HepG2 (cell line): ENCODE data around the gene SFI1. TPM values are rescaled to one million over a fixed set of nuclear protein-coding genes. Genes with fewer than 3 reads are reported as not detected.
A peak's percentile ranks its signal among the peaks of the same experiment; 100 is the strongest.

Source experiments
- BCL6 ChIP-seq: IDR thresholded peaks from 2 replicates; pipeline ENCODE4 v1.6.1; 2016; ENCODE audit warnings: missing genetic modification reagents, missing compliant biosample characterization
- EED ChIP-seq: sonication (generic); formaldehyde crosslinking; IDR thresholded peaks from 2 replicates; pipeline ENCODE4 v1.5.0; 2020; ENCODE audit warnings: mild to moderate bottlenecking, missing genetic modification reagents
- FOXK1 ChIP-seq: sonication (generic); formaldehyde crosslinking; IDR thresholded peaks from 2 replicates; pipeline ENCODE4 v1.4.0; 2020; ENCODE audit warnings: low read depth, missing genetic modification reagents, borderline replicate concordance
- HNF4A ChIP-seq: sonication (generic); formaldehyde crosslinking; IDR thresholded peaks from 2 replicates; pipeline ENCODE4 v1.4.0; 2020; ENCODE audit warnings: missing genetic modification reagents
- HNF4G ChIP-seq, 2 experiments: sonication (generic) in 1 of 2; formaldehyde crosslinking in 1 of 2; IDR thresholded peaks; 2 replicates each; pipeline versions ENCODE4 v1.4.0 to v1.6.1; 2011 to 2020; ENCODE audit warnings: borderline replicate concordance in 2 of 2, low read depth in 2 of 2, mild to moderate bottlenecking in 2 of 2, low read length in 1 of 2, missing genetic modification reagents in 1 of 2, moderate library complexity in 1 of 2
- HOXA3 ChIP-seq: sonication (generic); formaldehyde crosslinking; IDR thresholded peaks from 2 replicates; pipeline ENCODE4 v1.5.0; 2020; ENCODE audit warnings: missing genetic modification reagents
- SIN3A ChIP-seq: IDR thresholded peaks from 2 replicates; pipeline ENCODE4 v1.6.1; 2011; ENCODE audit warnings: low read depth, mild to moderate bottlenecking, control low read depth, low read length, borderline replicate concordance
- SOX5 ChIP-seq: IDR thresholded peaks from 2 replicates; pipeline ENCODE4 v1.6.1; 2016; ENCODE audit warnings: borderline replicate concordance
- SOX6 ChIP-seq, 2 experiments: fragments of 450-650 bp in 1 of 2; sonication (generic) in 1 of 2; formaldehyde crosslinking in 1 of 2; IDR thresholded peaks; 2 replicates each; pipeline versions ENCODE4 v1.4.0 to v1.6.1; 2017 to 2020; ENCODE audit warnings: antibody characterized with exemption in 1 of 2, mild to moderate bottlenecking in 1 of 2, missing genetic modification reagents in 1 of 2
- ZBTB7B ChIP-seq: sonication (generic); formaldehyde crosslinking; IDR thresholded peaks from 2 replicates; pipeline ENCODE4 v1.4.0; 2020; ENCODE audit warnings: missing genetic modification reagents
- ZFY ChIP-seq: sonication (generic); formaldehyde crosslinking; IDR thresholded peaks from 2 replicates; pipeline ENCODE4 v1.4.0; 2020; ENCODE audit warnings: missing genetic modification reagents
- ZMYM4 ChIP-seq: sonication (generic); formaldehyde crosslinking; IDR thresholded peaks from 2 replicates; pipeline ENCODE4 v1.8.1; 2023; ENCODE audit warnings: mild to moderate bottlenecking, missing genetic modification reagents
- ZNF331 ChIP-seq: sonication (generic); formaldehyde crosslinking; IDR thresholded peaks from 2 replicates; pipeline ENCODE4 v1.4.0; 2020; ENCODE audit warnings: missing genetic modification reagents
- ZNF547 ChIP-seq: sonication (generic); formaldehyde crosslinking; IDR thresholded peaks from 2 replicates; pipeline ENCODE4 v1.5.1; 2020; ENCODE audit warnings: mild to moderate bottlenecking, missing genetic modification reagents
- ZSCAN9 ChIP-seq: IDR thresholded peaks from 2 replicates; pipeline ENCODE4 v1.6.1; 2016; ENCODE audit warnings: borderline replicate concordance
- polyA plus RNA-seq, 8 experiments: library from polyadenylated mRNA; depleted of rRNA in 3 of 8; stranded (reverse) in 7 of 8; unstranded in 1 of 8; fragments of >200 nt; fragmentation: Illumina TruSeq in 4 of 8; extraction: Trizol in 4 of 8; gene quantifications; 2 replicates each; pipeline versions ENCODE4 v1.2.1 to v1.2.3, GENCODE V29; 2011 to 2016; ENCODE audit warnings: low read depth in 4 of 8, missing spikeins in 1 of 8, mixed read lengths in 1 of 8; ENCODE audit not compliant: insufficient read depth in 1 of 8
- total RNA-seq, 5 experiments: library from RNA; depleted of rRNA; stranded (reverse); fragments of >200 nt; fragmentation: Illumina TruSeq; extraction: Trizol; gene quantifications; 2 replicates each; pipeline ENCODE4 v1.2.3, GENCODE V29; 2016; ENCODE audit warnings: low read depth in 1 of 5
- TF ChIP-seq, protein P1 (sequence below): sonication (generic); formaldehyde crosslinking; IDR thresholded peaks from 2 replicates; pipeline ENCODE4 v1.4.0; 2020; ENCODE audit warnings: missing genetic modification reagents
- TF ChIP-seq, protein P2 (sequence below): sonication (generic); formaldehyde crosslinking; IDR thresholded peaks from 2 replicates; pipeline ENCODE4 v1.5.1; 2020; ENCODE audit warnings: mild to moderate bottlenecking, missing genetic modification reagents, borderline replicate concordance
- TF ChIP-seq, protein P3 (sequence below): sonication (generic); formaldehyde crosslinking; conservative IDR thresholded peaks from 2 replicates; pipeline ENCODE4 v1.4.0; 2020; ENCODE audit warnings: missing genetic modification reagents
- TF ChIP-seq, protein P4 (sequence below): fragments of 450-650 bp; IDR thresholded peaks from 2 replicates; pipeline ENCODE4 v1.6.1; 2017; ENCODE audit warnings: mild to moderate bottlenecking
- TF ChIP-seq, protein P5 (sequence below): sonication (generic); formaldehyde crosslinking; IDR thresholded peaks from 2 replicates; pipeline ENCODE4 v1.8.0; 2022; ENCODE audit warnings: missing genetic modification reagents, mild to moderate bottlenecking, borderline replicate concordance

SFI1 gene
- total and polyA plus RNA-seq, 2 of the 13 experiments (the other 11 are each of a cell fraction or from before 2014, with no cell fraction given), result 20.5 to 40.1 TPM

DNA sequence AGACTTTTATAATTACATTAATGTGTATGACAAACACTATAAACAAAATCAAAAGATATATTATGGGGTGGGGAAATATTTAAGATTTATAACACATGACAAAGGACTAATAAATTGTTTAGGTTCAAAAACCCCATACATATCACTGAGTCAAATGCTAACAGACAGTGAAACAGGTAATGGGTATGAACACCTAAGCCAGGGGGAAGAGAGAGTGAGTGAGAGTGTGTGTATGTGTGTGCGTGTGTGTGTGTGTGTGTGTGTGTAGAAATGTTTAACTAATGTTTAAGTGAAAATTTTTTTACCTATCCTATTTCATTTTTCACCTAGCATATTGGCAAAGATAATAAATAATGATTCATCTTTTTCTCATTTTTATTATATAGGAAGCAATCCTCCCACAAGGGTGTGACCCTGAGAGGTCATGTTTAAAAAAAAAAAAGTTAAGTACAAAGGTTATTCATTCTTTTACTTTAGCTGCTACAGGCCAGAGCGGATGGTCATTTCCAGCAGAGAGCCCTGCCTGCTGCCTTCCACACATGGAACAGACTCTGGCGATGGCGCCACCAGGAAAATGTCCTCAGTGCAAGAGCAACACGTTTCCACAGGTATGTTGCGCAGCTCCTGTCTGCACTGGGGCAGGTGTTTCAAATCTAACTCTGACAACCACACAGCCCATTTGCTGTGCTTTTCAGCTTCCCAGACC is 92.8 kb downstream of the SFI1 start (continued):
- 0 out of 2 replicates have a peak, but pooled peaks have one; percentile 30 for TF ChIP-seq ZSCAN9 (CRISPR knock-in tag)
- TF ChIP-seq SOX5 (CRISPR knock-in tag), result peak; percentile 70
- TF ChIP-seq, protein P1, sequence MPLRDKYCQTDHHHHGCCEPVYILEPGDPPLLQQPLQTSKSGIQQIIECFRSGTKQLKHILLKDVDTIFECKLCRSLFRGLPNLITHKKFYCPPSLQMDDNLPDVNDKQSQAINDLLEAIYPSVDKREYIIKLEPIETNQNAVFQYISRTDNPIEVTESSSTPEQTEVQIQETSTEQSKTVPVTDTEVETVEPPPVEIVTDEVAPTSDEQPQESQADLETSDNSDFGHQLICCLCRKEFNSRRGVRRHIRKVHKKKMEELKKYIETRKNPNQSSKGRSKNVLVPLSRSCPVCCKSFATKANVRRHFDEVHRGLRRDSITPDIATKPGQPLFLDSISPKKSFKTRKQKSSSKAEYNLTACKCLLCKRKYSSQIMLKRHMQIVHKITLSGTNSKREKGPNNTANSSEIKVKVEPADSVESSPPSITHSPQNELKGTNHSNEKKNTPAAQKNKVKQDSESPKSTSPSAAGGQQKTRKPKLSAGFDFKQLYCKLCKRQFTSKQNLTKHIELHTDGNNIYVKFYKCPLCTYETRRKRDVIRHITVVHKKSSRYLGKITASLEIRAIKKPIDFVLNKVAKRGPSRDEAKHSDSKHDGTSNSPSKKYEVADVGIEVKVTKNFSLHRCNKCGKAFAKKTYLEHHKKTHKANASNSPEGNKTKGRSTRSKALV (CRISPR knock-in tag), result peak; percentile 44; the same call in 1 of the 2 replicates
- TF ChIP-seq ZMYM4 (CRISPR knock-in tag), result peak; percentile 43; the same call in 1 of the 2 replicates
- TF ChIP-seq, protein P2, sequence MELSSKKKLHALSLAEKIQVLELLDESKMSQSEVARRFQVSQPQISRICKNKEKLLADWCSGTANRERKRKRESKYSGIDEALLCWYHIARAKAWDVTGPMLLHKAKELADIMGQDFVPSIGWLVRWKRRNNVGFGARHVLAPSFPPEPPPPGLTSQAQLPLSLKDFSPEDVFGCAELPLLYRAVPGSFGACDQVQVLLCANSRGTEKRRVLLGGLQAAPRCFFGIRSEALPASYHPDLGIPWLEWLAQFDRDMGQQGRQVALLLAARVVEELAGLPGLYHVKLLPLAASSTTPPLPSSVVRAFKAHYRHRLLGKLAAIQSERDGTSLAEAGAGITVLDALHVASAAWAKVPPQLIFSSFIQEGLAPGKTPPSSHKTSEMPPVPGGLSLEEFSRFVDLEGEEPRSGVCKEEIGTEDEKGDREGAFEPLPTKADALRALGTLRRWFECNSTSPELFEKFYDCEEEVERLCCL (CRISPR knock-in tag), result no peak
- TF ChIP-seq, protein P3, sequence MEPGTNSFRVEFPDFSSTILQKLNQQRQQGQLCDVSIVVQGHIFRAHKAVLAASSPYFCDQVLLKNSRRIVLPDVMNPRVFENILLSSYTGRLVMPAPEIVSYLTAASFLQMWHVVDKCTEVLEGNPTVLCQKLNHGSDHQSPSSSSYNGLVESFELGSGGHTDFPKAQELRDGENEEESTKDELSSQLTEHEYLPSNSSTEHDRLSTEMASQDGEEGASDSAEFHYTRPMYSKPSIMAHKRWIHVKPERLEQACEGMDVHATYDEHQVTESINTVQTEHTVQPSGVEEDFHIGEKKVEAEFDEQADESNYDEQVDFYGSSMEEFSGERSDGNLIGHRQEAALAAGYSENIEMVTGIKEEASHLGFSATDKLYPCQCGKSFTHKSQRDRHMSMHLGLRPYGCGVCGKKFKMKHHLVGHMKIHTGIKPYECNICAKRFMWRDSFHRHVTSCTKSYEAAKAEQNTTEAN (CRISPR knock-in tag), result peak; percentile 74; the same call in 1 of the 2 replicates
- no peak for TF ChIP-seq SOX6 (IDR thresholded peaks at IDR 0.05)
- peak; percentile 41; the same call in 1 of the 2 replicates for TF ChIP-seq SOX6 (CRISPR knock-in tag; IDR thresholded peaks at IDR 0.05)
- TF ChIP-seq HOXA3, result peak; percentile 86
- TF ChIP-seq, protein P4, sequence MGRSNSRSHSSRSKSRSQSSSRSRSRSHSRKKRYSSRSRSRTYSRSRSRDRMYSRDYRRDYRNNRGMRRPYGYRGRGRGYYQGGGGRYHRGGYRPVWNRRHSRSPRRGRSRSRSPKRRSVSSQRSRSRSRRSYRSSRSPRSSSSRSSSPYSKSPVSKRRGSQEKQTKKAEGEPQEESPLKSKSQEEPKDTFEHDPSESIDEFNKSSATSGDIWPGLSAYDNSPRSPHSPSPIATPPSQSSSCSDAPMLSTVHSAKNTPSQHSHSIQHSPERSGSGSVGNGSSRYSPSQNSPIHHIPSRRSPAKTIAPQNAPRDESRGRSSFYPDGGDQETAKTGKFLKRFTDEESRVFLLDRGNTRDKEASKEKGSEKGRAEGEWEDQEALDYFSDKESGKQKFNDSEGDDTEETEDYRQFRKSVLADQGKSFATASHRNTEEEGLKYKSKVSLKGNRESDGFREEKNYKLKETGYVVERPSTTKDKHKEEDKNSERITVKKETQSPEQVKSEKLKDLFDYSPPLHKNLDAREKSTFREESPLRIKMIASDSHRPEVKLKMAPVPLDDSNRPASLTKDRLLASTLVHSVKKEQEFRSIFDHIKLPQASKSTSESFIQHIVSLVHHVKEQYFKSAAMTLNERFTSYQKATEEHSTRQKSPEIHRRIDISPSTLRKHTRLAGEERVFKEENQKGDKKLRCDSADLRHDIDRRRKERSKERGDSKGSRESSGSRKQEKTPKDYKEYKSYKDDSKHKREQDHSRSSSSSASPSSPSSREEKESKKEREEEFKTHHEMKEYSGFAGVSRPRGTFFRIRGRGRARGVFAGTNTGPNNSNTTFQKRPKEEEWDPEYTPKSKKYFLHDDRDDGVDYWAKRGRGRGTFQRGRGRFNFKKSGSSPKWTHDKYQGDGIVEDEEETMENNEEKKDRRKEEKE, result no peak
- TF ChIP-seq HNF4G (IDR thresholded peaks at IDR 0.05; ENCODE audit: borderline replicate concordance, low read depth, low read length), result peak; percentile 80
- TF ChIP-seq HNF4G (CRISPR knock-in tag; IDR thresholded peaks at IDR 0.05; ENCODE audit: borderline replicate concordance, low read depth), result peak; percentile 73; the same call in 1 of the 2 replicates
- no peak for TF ChIP-seq ZNF547 (CRISPR knock-in tag)
- TF ChIP-seq ZNF331 (CRISPR knock-in tag), result peak; percentile 85
- TF ChIP-seq, protein P5, sequence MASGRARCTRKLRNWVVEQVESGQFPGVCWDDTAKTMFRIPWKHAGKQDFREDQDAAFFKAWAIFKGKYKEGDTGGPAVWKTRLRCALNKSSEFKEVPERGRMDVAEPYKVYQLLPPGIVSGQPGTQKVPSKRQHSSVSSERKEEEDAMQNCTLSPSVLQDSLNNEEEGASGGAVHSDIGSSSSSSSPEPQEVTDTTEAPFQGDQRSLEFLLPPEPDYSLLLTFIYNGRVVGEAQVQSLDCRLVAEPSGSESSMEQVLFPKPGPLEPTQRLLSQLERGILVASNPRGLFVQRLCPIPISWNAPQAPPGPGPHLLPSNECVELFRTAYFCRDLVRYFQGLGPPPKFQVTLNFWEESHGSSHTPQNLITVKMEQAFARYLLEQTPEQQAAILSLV, result no peak
- TF ChIP-seq HNF4A (CRISPR knock-in tag), result peak; percentile 84
- TF ChIP-seq FOXK1 (CRISPR knock-in tag), result 0 out of 2 replicates have a peak, but pooled peaks have one; percentile 23
- 0 out of 2 replicates have a peak, but pooled peaks have one; percentile 42 for TF ChIP-seq SIN3A
- peak; percentile 58 for TF ChIP-seq ZFY (CRISPR knock-in tag)
- no peak for TF ChIP-seq EED
- TF ChIP-seq ZBTB7B (CRISPR knock-in tag), result peak; percentile 47; the same call in 1 of the 2 replicates
- peak; percentile 74 for TF ChIP-seq BCL6
